H1 (cell line): ENCODE measurements around the gene TCN2. TPM values are rescaled to one million over a fixed set of nuclear protein-coding genes. Genes with fewer than 3 reads are reported as not detected.

Experiments used
- CTCF ChIA-PET: fragments of 300-600 bp; sonication (Branson Sonifier 250); formaldehyde crosslinking; loops from one replicate; lab custom pipeline; 2021; ENCODE audit not compliant: partially characterized antibody; lab: Charles Lee
- POLR2A ChIA-PET: fragments of 300-600 bp; sonication (Branson Sonifier 250); formaldehyde crosslinking; loops from one replicate; lab custom pipeline; 2021; ENCODE audit warnings: inconsistent platforms; ENCODE audit not compliant: partially characterized antibody; lab: Charles Lee
- DNase-seq, 2 experiments: peaks; one replicate each; pipeline versions ENCODE4 v3.0.0 to v3.0.0-alpha.2; 2010 to 2022; ENCODE audit warnings: low spot score in 2 of 2, low read depth in 1 of 2, mixed read lengths in 1 of 2
- FAIRE-seq: peaks from 2 replicates; lab custom pipeline; 2011; peaks lifted over from hg19 to GRCh38; lab: Jason Lieb, UNC
- H2AFZ ChIP-seq: 2 replicates; pipeline ENCODE4 v1.8.1; 2012; ENCODE audit warnings: low read length, inconsistent platforms
- H2AK5ac ChIP-seq: 2 replicates; pipeline ENCODE4 v1.6.1; 2013; ENCODE audit warnings: low read depth, low read length
- H2BK120ac ChIP-seq: replicated peaks from 2 replicates; pipeline ENCODE3; 2013; ENCODE audit warnings: low read depth, low read length, inconsistent platforms
- H2BK12ac ChIP-seq: 2 replicates; pipeline ENCODE4 v1.6.1; 2013; ENCODE audit warnings: low read depth, low read length
- H2BK15ac ChIP-seq: 2 replicates; pipeline ENCODE4 v1.6.1; 2013; ENCODE audit warnings: low read length
- H2BK20ac ChIP-seq: 2 replicates; pipeline ENCODE4 v1.6.1; 2013; ENCODE audit warnings: low read length
- H2BK5ac ChIP-seq: 2 replicates; pipeline ENCODE4 v1.6.1; 2013; ENCODE audit warnings: low read depth, low read length
- H3K14ac ChIP-seq: 2 replicates; pipeline ENCODE4 v1.6.1; 2013; ENCODE audit warnings: inconsistent platforms; ENCODE audit not compliant: insufficient read length
- H3K18ac ChIP-seq: 2 replicates; pipeline ENCODE4 v1.6.1; 2013; ENCODE audit warnings: low read length; ENCODE audit errors: extremely low read depth
- H3K23ac ChIP-seq: 2 replicates; pipeline ENCODE4 v1.6.1; 2013; ENCODE audit warnings: inconsistent platforms; ENCODE audit not compliant: insufficient read length
- H3K23me2 ChIP-seq: 2 replicates; pipeline ENCODE4 v1.6.1; 2013; ENCODE audit warnings: low read depth, low read length
- H3K27ac ChIP-seq: 2 replicates; pipeline ENCODE4 v1.6.1; 2011; ENCODE audit warnings: low read depth, low read length, inconsistent platforms
- H3K27me3 ChIP-seq, 4 experiments: replicated peaks in 1 of 4; 1 replicate in 1 of 4; 2 replicates in 3 of 4; pipeline versions ENCODE4 v1.6.1 to v1.8.1; 2011 to 2013; ENCODE audit warnings: low read length in 3 of 4, mild to moderate bottlenecking in 3 of 4, inconsistent platforms in 2 of 4, mixed read lengths in 2 of 4, moderate library complexity in 1 of 4; ENCODE audit not compliant: control insufficient read depth in 3 of 4, insufficient read depth in 3 of 4; ENCODE audit errors: extremely low read depth in 1 of 4
- H3K36me3 ChIP-seq, 4 experiments: 2 replicates each; pipeline versions ENCODE4 v1.6.1 to v1.8.1; 2011 to 2013; ENCODE audit warnings: mild to moderate bottlenecking in 4 of 4, low read length in 3 of 4, moderate library complexity in 2 of 4, control low read depth in 1 of 4, inconsistent platforms in 1 of 4; ENCODE audit not compliant: insufficient read depth in 4 of 4, control insufficient read depth in 2 of 4
- H3K4ac ChIP-seq: replicated peaks from 2 replicates; pipeline ENCODE3; 2013; ENCODE audit warnings: low read length, low read depth, mixed read lengths, inconsistent platforms; ENCODE audit not compliant: insufficient read length
- H3K4me1 ChIP-seq, 4 experiments: replicated peaks in 1 of 4; 1 replicate in 1 of 4; 2 replicates in 3 of 4; pipeline versions ENCODE4 v1.6.1 to v1.8.1; 2011 to 2013; ENCODE audit warnings: low read length in 3 of 4, inconsistent platforms in 2 of 4, mixed read lengths in 1 of 4; ENCODE audit not compliant: insufficient read depth in 4 of 4, control insufficient read depth in 3 of 4
- H3K4me2 ChIP-seq, 2 experiments: 2 replicates each; pipeline versions ENCODE4 v1.6.1 to v1.8.1; 2011 to 2013; ENCODE audit warnings: low read depth in 2 of 2, low read length in 2 of 2, control low read depth in 1 of 2, inconsistent platforms in 1 of 2, mild to moderate bottlenecking in 1 of 2; ENCODE audit not compliant: insufficient read depth in 1 of 2
- H3K4me3 ChIP-seq, 4 experiments: fragments of 200-600, 300-600 bp in 1 of 4; sonication (generic), shearing (Covaris generic), sonication (Bioruptor Twin) in 1 of 4; 2 replicates each; pipeline versions ENCODE4 v1.5.1 to v1.8.1; 2011 to 2016; ENCODE audit warnings: low read length in 4 of 4, low read depth in 3 of 4, control low read depth in 2 of 4, inconsistent platforms in 2 of 4, mild to moderate bottlenecking in 2 of 4, mixed read lengths in 1 of 4, moderate library complexity in 1 of 4; ENCODE audit not compliant: insufficient read depth in 2 of 4; ENCODE audit errors: extremely low read depth in 1 of 4
- H3K56ac ChIP-seq: replicated peaks from 2 replicates; pipeline ENCODE3; 2013; ENCODE audit warnings: low read depth, mild to moderate bottlenecking, mixed read lengths, low read length, inconsistent platforms; ENCODE audit not compliant: insufficient read length
- H3K79me1 ChIP-seq: 2 replicates; pipeline ENCODE4 v1.6.1; 2013; ENCODE audit warnings: low read depth, low read length, control low read depth
- H3K79me2 ChIP-seq, 2 experiments: 2 replicates each; pipeline versions ENCODE4 v1.6.1 to v1.8.1; 2012 to 2013; ENCODE audit warnings: low read length in 2 of 2, mild to moderate bottlenecking in 2 of 2, inconsistent platforms in 1 of 2; ENCODE audit not compliant: insufficient read depth in 2 of 2, control insufficient read depth in 1 of 2
- H3K9ac ChIP-seq, 4 experiments: replicated peaks in 1 of 4; 1 replicate in 1 of 4; 2 replicates in 3 of 4; pipeline versions ENCODE4 v1.6.1 to v1.8.1; 2011 to 2013; ENCODE audit warnings: low read depth in 3 of 4, low read length in 3 of 4, control low read depth in 2 of 4, mild to moderate bottlenecking in 2 of 4, moderate library complexity in 2 of 4, inconsistent platforms in 1 of 4; ENCODE audit errors: extremely low read depth in 1 of 4
- H3K9me3 ChIP-seq, 2 experiments: 2 replicates each; pipeline versions ENCODE4 v1.6.1 to v1.8.1; 2012 to 2013; ENCODE audit warnings: mild to moderate bottlenecking in 2 of 2, moderate library complexity in 2 of 2, control low read depth in 1 of 2, inconsistent platforms in 1 of 2, low read depth in 1 of 2, low read length in 1 of 2, mixed read lengths in 1 of 2; ENCODE audit not compliant: insufficient read depth in 2 of 2
- H4K20me1 ChIP-seq, 2 experiments: replicated peaks in 1 of 2; 2 replicates each; pipeline versions ENCODE3 to v1.8.1; 2011 to 2013; ENCODE audit warnings: inconsistent platforms in 2 of 2, low read length in 2 of 2, mild to moderate bottlenecking in 1 of 2; ENCODE audit not compliant: insufficient read depth in 2 of 2, control insufficient read depth in 1 of 2
- H4K5ac ChIP-seq: 2 replicates; pipeline ENCODE4 v1.6.1; 2013; ENCODE audit warnings: low read length, low read depth, mixed read lengths, inconsistent platforms; ENCODE audit not compliant: insufficient read length
- H4K8ac ChIP-seq: 2 replicates; pipeline ENCODE4 v1.8.0; 2013; ENCODE audit warnings: mild to moderate bottlenecking, moderate library complexity, low read length, inconsistent platforms; ENCODE audit not compliant: insufficient read depth; ENCODE audit errors: extremely low read depth
- H4K91ac ChIP-seq: replicated peaks from 2 replicates; pipeline ENCODE3; 2013; ENCODE audit warnings: low read length, mixed read lengths, inconsistent platforms; ENCODE audit not compliant: insufficient read length
- KDM1A ChIP-seq: fragments of 200-600, 300-600 bp; sonication (generic); IDR thresholded peaks from 2 replicates; pipeline ENCODE4 v1.7.1; 2016; ENCODE audit warnings: mild to moderate bottlenecking, low read length, borderline replicate concordance
- TBP ChIP-seq: IDR thresholded peaks from 2 replicates; pipeline ENCODE4 v1.6.1; 2011; ENCODE audit warnings: low read depth, low read length, improper control_type of control experiment
- WGBS, 2 experiments: shearing (Covaris generic) in 1 of 2; methylation state at CpG; one replicate each; pipeline versions ENCODE4 v1.1.6 to v1.1.7; 2013 to 2015; ENCODE audit warnings: low lambda C conversion rate in 2 of 2, mixed read lengths in 2 of 2, inconsistent platforms in 1 of 2, low coverage in 1 of 2, missing lambda C conversion rate in 1 of 2; ENCODE audit not compliant: insufficient replicate concordance in 2 of 2, insufficient coverage in 1 of 2, insufficient read length in 1 of 2; ENCODE audit errors: extremely low coverage in 1 of 2, missing lambda C conversion rate in 1 of 2; 5-methylcytosine and 5-hydroxymethylcytosine counted together
- polyA plus RNA-seq, 7 experiments: library from polyadenylated mRNA; depleted of rRNA in 3 of 7; stranded (reverse) in 5 of 7; unstranded in 2 of 7; fragments of >200 nt in 5 of 7; fragments of 200-250 nt in 2 of 7; gene quantifications; 1 replicate in 5 of 7; 2 replicates in 1 of 7; 4 replicates in 1 of 7; pipeline versions ENCODE4 v1.2.1 to v1.2.3, GENCODE V29; 2011 to 2013; ENCODE audit warnings: missing spikeins in 2 of 7, mixed read lengths in 2 of 7
- total RNA-seq: library from RNA; stranded (reverse); fragmentation: NEBNext Ultra II Directional; extraction: Animal tissue kit (Norgen Biotek cat#: 25700); gene quantifications from 2 replicates; pipeline ENCODE4 v1.2.1, GENCODE V29; 2021

TCN2 gene
- total and polyA plus RNA-seq, 2 of the 8 experiments (the other 6 are each of a cell fraction or from before 2014, with no cell fraction given) = 30.0 to 87.8 TPM

GRCh38 chr22:30561402-30562189 lies 45.4 kb upstream of the TCN2 start:
- no peak for DNase-seq
- Histone ChIP-seq H4K20me1 (peaks cover 0 to 2% of the 10 kb centered on the region in 2 experiments), H2AK5ac (peak overlapping the region; percentile 55; the same call in 1 of the 2 replicates), H3K56ac (no peak overlapping the region), H3K4me1 (peaks cover 0 to 22% (median 12%) of the 10 kb centered on the region in 4 experiments; a peak in 6 of 7 replicates), H4K5ac (peak overlapping the region; percentile 42), H3K4me2 (peak overlapping the region; percentile 9 to 54; a peak in 2 of 4 replicates), H3K9ac (no peak overlapping the region; a peak in 2 of 7 replicates), H4K91ac (peak overlapping the region; percentile 97), H2BK15ac (peak overlapping the region; percentile 46; the same call in 1 of the 2 replicates), H2BK12ac (peak overlapping the region; percentile 45; the same call in 1 of the 2 replicates), H3K79me2 (no peaks in the 10 kb centered on the region), H2BK5ac (peak overlapping the region; percentile 71), H3K23me2 (no peaks in the 10 kb centered on the region; the same call in 1 of the 2 replicates), H2BK20ac (peak overlapping the region; percentile 73; the same call in 1 of the 2 replicates), H3K27ac (peak overlapping the region; percentile 23; the same call in 1 of the 2 replicates), H3K23ac (no peak overlapping the region), H3K79me1 (no peaks in the 10 kb centered on the region), H3K36me3 (no peaks in the 10 kb centered on the region), H2AFZ (no peak overlapping the region; the same call in 1 of the 2 replicates), H2BK120ac (no peak overlapping the region), H3K4me3 (no peak overlapping the region), H3K14ac (no peak overlapping the region), H3K27me3 (no peaks in the 10 kb centered on the region), H3K9me3 (no peaks in the 10 kb centered on the region), H3K4ac (peak overlapping the region; percentile 92), H3K18ac (no peak overlapping the region; the same call in none of the 2 replicates), H4K8ac (peak overlapping the region; percentile 81; the same call in 1 of the 2 replicates)
- 70% methylated on average over 10 of the region's 10 CpGs; no CpG with 5 or more reads in 1 of the 2 experiments for WGBS, 2 experiments
- FAIRE-seq = no peak
- POLR2A ChIA-PET = interaction anchor here (0.8 to 1.7 kb wide), 3 partner anchors 12 to 45 kb away, joined by 3 to 11 read pairs (median 3); partner anchors contain the start of gene GAL3ST1
- CTCF ChIA-PET = interaction anchor here (0.6 to 2.7 kb wide), 8 partner anchors 8 to 76 kb away, joined by 3 to 10 read pairs (median 4); partner anchors contain the start of gene TCN2
- TF ChIP-seq TBP (no peak), KDM1A (0 out of 2 replicates have a peak, but pooled peaks have one; percentile 11)
